Osteoblast (primary cell): Measurements from ENCODE around the gene PKHD1. TPM values are rescaled to one million over a fixed set of nuclear protein-coding genes. Genes with fewer than 3 reads are reported as not detected.

Experiments
- DNase-seq: peaks from one replicate; pipeline ENCODE4 v3.0.0; 2011; ENCODE audit warnings: low spot score, mixed read lengths; ENCODE audit not compliant: insufficient read length; ENCODE audit errors: missing footprints
- H2AFZ ChIP-seq: 2 replicates; pipeline ENCODE4 v1.6.0; 2011; ENCODE audit warnings: mild to moderate bottlenecking, low read length
- H3K27ac ChIP-seq: 2 replicates; pipeline ENCODE4 v1.5.1; 2011; ENCODE audit warnings: mild to moderate bottlenecking, low read depth, low read length, moderate library complexity
- H3K27me3 ChIP-seq: 2 replicates; pipeline ENCODE4 v1.6.0; 2012; ENCODE audit warnings: mild to moderate bottlenecking, control low read depth, inconsistent platforms, low read length, moderate library complexity; ENCODE audit not compliant: insufficient read depth
- H3K36me3 ChIP-seq: 2 replicates; pipeline ENCODE4 v1.5.1; 2011; ENCODE audit warnings: mild to moderate bottlenecking, low read length, control low read depth, moderate library complexity; ENCODE audit not compliant: insufficient read depth
- H3K4me1 ChIP-seq: 2 replicates; pipeline ENCODE4 v1.5.1; 2011; ENCODE audit warnings: mild to moderate bottlenecking, low read length, control low read depth, moderate library complexity; ENCODE audit not compliant: insufficient read depth
- H3K4me2 ChIP-seq: 2 replicates; pipeline ENCODE4 v1.6.0; 2011; ENCODE audit warnings: mild to moderate bottlenecking, low read length; ENCODE audit not compliant: insufficient read depth
- H3K4me3 ChIP-seq: fragments of 200-600 bp; sonication (generic); 3 replicates; pipeline ENCODE4 v1.5.1; 2012; ENCODE audit warnings: mild to moderate bottlenecking, low read length, inconsistent platforms; ENCODE audit not compliant: insufficient read depth
- H3K79me2 ChIP-seq: 2 replicates; pipeline ENCODE4 v1.6.0; 2012; ENCODE audit warnings: mild to moderate bottlenecking, low read length, control low read depth, inconsistent platforms; ENCODE audit not compliant: insufficient read depth
- H3K9me3 ChIP-seq: 2 replicates; pipeline ENCODE4 v1.5.1; 2011; ENCODE audit warnings: low read depth, low read length, control low read depth
- H4K20me1 ChIP-seq: 2 replicates; pipeline ENCODE4 v1.6.0; 2012; ENCODE audit warnings: mild to moderate bottlenecking, low read length, control low read depth; ENCODE audit not compliant: insufficient read depth
- CTCF ChIP-seq: IDR thresholded peaks from 2 replicates; pipeline ENCODE4 v1.5.1; 2011; ENCODE audit warnings: mild to moderate bottlenecking, low read depth, low read length, moderate library complexity; ENCODE audit errors: extremely low read depth
- total RNA-seq: library from RNA; depleted of rRNA; stranded (reverse); fragments of >200 nt; gene quantifications from 2 replicates; pipeline ENCODE4 v1.2.3, GENCODE V29; 2012

PKHD1 gene
- total RNA-seq, 1 donor, result not detected

- H3K79me2 ChIP-seq, result no peaks in the 10 kb centered on the region
- H3K4me1 ChIP-seq, result no peaks in the 10 kb centered on the region
- H3K9me3 ChIP-seq, result no peaks in the 10 kb centered on the region
- no peak for DNase-seq
- no peaks in the 10 kb centered on the region for H3K27me3 ChIP-seq
- no peak overlapping the region for H3K4me2 ChIP-seq
- no peak overlapping the region for H3K27ac ChIP-seq
- H2AFZ ChIP-seq, result no peak overlapping the region
- TF ChIP-seq CTCF, result no peak
- no peaks in the 10 kb centered on the region for H3K36me3 ChIP-seq
- no peaks in the 10 kb centered on the region for H4K20me1 ChIP-seq
- H3K4me3 ChIP-seq, result no peak overlapping the region
Measured at GRCh38 chr6:51625566-51625965, 461.8 kb downstream of the PKHD1 start.

- Histone ChIP-seq H2AFZ (no peak overlapping the region), H3K4me3 (no peak overlapping the region), H3K9me3 (no peaks in the 10 kb centered on the region), H3K36me3 (no peaks in the 10 kb centered on the region), H3K4me2 (no peak overlapping the region), H3K79me2 (no peaks in the 10 kb centered on the region), H3K27ac (no peak overlapping the region), H4K20me1 (no peaks in the 10 kb centered on the region), H3K27me3 (no peaks in the 10 kb centered on the region), H3K4me1 (no peaks in the 10 kb centered on the region)
- TF ChIP-seq CTCF, result no peak
- DNase-seq, result no peak
Measured at GRCh38 chr6:51620971-51621370, 466.4 kb downstream of the PKHD1 start.

- Histone ChIP-seq H3K27me3 (no peaks in the 10 kb centered on the region), H3K4me1 (no peaks in the 10 kb centered on the region), H3K9me3 (no peaks in the 10 kb centered on the region), H3K79me2 (no peaks in the 10 kb centered on the region), H3K27ac (no peak overlapping the region), H4K20me1 (no peaks in the 10 kb centered on the region), H3K4me3 (no peak overlapping the region), H3K4me2 (no peak overlapping the region), H2AFZ (no peak overlapping the region), H3K36me3 (no peaks in the 10 kb centered on the region)
- no peak for DNase-seq
- no peak for TF ChIP-seq CTCF
Measured at GRCh38 chr6:51619042-51619799, 468.2 kb downstream of the PKHD1 start.

GRCh38 chr6:51618563-51618962 is 468.9 kb downstream of the PKHD1 start:
- no peaks in the 10 kb centered on the region for H3K9me3 ChIP-seq
- no peak for TF ChIP-seq CTCF
- H3K27ac ChIP-seq, result no peak overlapping the region

More at GRCh38 chr6:51618563-51618962, 468.9 kb downstream of the PKHD1 start:
- no peak overlapping the region for H3K4me3 ChIP-seq
- H4K20me1 ChIP-seq, result no peaks in the 10 kb centered on the region
- H3K27me3 ChIP-seq, result no peaks in the 10 kb centered on the region
- DNase-seq, result no peak
- no peaks in the 10 kb centered on the region for H3K4me1 ChIP-seq
- no peaks in the 10 kb centered on the region for H3K79me2 ChIP-seq
- H2AFZ ChIP-seq, result no peak overlapping the region
- no peak overlapping the region for H3K4me2 ChIP-seq
- no peaks in the 10 kb centered on the region for H3K36me3 ChIP-seq
